ENCODE results near the gene PPDPF. TPM values are rescaled to one million over a fixed set of nuclear protein-coding genes. Genes with fewer than 3 reads are reported as not detected.

PPDPF gene
- polyA plus RNA-seq, 1 donor from 2014 or later = 95.1 TPM

- no peaks in the 10 kb centered on the region for H3K9me2 ChIP-seq (ENCODE audit: insufficient read depth, low read length)
- H3K4me3 ChIP-seq (ENCODE audit: low read length) = peak overlapping the region; percentile 31
- no peak overlapping the region for H3K4me2 ChIP-seq (ENCODE audit: low read length)
- H3K36me3 ChIP-seq (ENCODE audit: insufficient read depth, low read length) = peaks cover 6% of the 10 kb centered on the region
- no peaks in the 10 kb centered on the region for H3F3A ChIP-seq (ENCODE audit: insufficient read depth, low read length, poor library complexity, severe bottlenecking)
- H3K9ac ChIP-seq (ENCODE audit: low read length) = no peak overlapping the region
- no peaks in the 10 kb centered on the region for H3K79me2 ChIP-seq (replicated peaks; ENCODE audit: insufficient read depth, low read length)
- no peaks in the 10 kb centered on the region for H3K27me3 ChIP-seq (ENCODE audit: insufficient read depth, low read depth, low read length)
- no peak overlapping the region for H3K27ac ChIP-seq (ENCODE audit: low read length)
- TF ChIP-seq CTCF (IDR thresholded peaks at IDR 0.05; ENCODE audit: poor library complexity, severe bottlenecking) = no peak
- H2AFZ ChIP-seq (ENCODE audit: low read depth, low read length) = no peak overlapping the region
- no peaks in the 10 kb centered on the region for H3K9me3 ChIP-seq (ENCODE audit: low read length)
- H4K20me1 ChIP-seq (ENCODE audit: insufficient read depth) = no peaks in the 10 kb centered on the region
Observed at GRCh38 chr20:63488315-63489251, 32.0 kb upstream of the PPDPF start.

DNA sequence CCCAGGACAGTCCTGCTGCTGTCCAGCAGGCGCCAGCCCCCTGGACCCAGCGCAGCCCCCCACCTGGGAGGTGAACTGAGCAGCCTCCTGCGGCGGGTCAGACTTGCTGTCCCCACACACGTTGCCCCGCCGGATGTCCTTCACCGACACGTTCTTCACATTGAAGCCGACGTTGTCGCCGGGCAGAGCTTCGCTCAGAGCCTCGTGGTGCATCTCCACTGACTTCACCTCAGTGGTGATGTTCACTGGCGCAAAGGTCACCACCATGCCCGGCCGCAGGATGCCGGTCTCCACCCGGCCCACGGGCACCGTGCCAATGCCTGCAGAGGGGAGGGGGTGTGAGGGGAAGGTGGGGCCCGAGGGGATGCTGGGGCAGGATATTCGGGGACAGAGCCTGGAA, 30.1 kb upstream of the PPDPF start:
- Histone ChIP-seq H3K36me3 (ENCODE audit: insufficient read depth, low read length) (peaks cover 18% of the 10 kb centered on the region), H3K9me2 (ENCODE audit: insufficient read depth, low read length) (no peaks in the 10 kb centered on the region), H4K20me1 (ENCODE audit: insufficient read depth) (no peaks in the 10 kb centered on the region), H3K79me2 (replicated peaks; ENCODE audit: insufficient read depth, low read length) (no peaks in the 10 kb centered on the region), H3K27ac (ENCODE audit: low read length) (no peak overlapping the region), H3K4me3 (ENCODE audit: low read length) (no peak overlapping the region), H3K4me2 (ENCODE audit: low read length) (no peak overlapping the region), H3K9me3 (ENCODE audit: low read length) (no peaks in the 10 kb centered on the region), H2AFZ (ENCODE audit: low read depth, low read length) (no peak overlapping the region), H3K27me3 (ENCODE audit: insufficient read depth, low read depth, low read length) (no peaks in the 10 kb centered on the region), H3K9ac (ENCODE audit: low read length) (no peak overlapping the region), H3F3A (ENCODE audit: insufficient read depth, low read length, poor library complexity, severe bottlenecking) (no peaks in the 10 kb centered on the region)
- TF ChIP-seq RAD21 (conservative IDR thresholded peaks at IDR 0.05) (no peak), MXI1 (conservative IDR thresholded peaks at IDR 0.05; ENCODE audit: poor library complexity, severe bottlenecking) (no peak), POLR2AphosphoS5 (IDR thresholded peaks at IDR 0.05) (no peak), EP300 (conservative IDR thresholded peaks at IDR 0.05; ENCODE audit: poor library complexity, severe bottlenecking) (no peak), TAF1 (IDR thresholded peaks at IDR 0.05; ENCODE audit: low read depth) (no peak), SMC3 (conservative IDR thresholded peaks at IDR 0.05; ENCODE audit: poor library complexity) (no peak), EZH2 (IDR thresholded peaks at IDR 0.05; ENCODE audit: borderline replicate concordance, insufficient read depth, low read length, poor library complexity, severe bottlenecking) (no peak), CTCF (IDR thresholded peaks at IDR 0.05; ENCODE audit: poor library complexity, severe bottlenecking) (no peak)
- TF ChIP-seq, protein P1, sequence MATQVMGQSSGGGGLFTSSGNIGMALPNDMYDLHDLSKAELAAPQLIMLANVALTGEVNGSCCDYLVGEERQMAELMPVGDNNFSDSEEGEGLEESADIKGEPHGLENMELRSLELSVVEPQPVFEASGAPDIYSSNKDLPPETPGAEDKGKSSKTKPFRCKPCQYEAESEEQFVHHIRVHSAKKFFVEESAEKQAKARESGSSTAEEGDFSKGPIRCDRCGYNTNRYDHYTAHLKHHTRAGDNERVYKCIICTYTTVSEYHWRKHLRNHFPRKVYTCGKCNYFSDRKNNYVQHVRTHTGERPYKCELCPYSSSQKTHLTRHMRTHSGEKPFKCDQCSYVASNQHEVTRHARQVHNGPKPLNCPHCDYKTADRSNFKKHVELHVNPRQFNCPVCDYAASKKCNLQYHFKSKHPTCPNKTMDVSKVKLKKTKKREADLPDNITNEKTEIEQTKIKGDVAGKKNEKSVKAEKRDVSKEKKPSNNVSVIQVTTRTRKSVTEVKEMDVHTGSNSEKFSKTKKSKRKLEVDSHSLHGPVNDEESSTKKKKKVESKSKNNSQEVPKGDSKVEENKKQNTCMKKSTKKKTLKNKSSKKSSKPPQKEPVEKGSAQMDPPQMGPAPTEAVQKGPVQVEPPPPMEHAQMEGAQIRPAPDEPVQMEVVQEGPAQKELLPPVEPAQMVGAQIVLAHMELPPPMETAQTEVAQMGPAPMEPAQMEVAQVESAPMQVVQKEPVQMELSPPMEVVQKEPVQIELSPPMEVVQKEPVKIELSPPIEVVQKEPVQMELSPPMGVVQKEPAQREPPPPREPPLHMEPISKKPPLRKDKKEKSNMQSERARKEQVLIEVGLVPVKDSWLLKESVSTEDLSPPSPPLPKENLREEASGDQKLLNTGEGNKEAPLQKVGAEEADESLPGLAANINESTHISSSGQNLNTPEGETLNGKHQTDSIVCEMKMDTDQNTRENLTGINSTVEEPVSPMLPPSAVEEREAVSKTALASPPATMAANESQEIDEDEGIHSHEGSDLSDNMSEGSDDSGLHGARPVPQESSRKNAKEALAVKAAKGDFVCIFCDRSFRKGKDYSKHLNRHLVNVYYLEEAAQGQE (IDR thresholded peaks at IDR 0.05; ENCODE audit: borderline replicate concordance) = no peak
